Measurements from ENCODE around the gene CACNA2D4.

The CACNA2D4 gene

GRCh38 chr12:1933342-1934051, 15.0 kb upstream of the CACNA2D4 start:
- no peak for DNase-seq (ENCODE audit: low spot score)

DNA sequence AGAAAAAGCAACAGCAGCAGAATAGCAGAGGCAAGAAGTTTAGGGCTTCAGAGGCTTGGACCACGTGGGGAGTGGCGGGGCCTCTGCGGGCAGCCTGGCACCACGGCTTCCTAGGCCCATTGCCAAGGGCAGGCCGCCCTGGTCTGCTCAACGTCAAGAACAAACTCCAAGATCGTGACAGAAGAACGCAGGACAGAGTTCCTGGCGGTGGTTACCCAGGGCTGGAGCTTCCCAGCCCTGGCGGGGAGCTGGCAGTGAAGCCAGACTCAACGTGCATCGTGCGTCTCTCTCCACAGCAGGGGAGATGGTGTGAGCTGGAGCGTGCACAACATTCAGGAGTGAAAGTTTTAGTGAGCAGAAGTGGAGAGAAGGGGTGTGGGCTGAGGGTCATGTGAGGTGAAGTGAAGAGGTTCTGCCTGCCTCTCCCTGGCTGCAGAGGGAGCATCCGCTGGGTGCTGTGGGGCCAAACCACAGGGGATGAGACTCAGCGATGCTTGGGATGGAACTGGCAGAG, 13.9 kb upstream of the CACNA2D4 start:
- DNase-seq (ENCODE audit: low spot score): no peak

GRCh38 chr12:1931642-1932041, 13.2 kb upstream of the CACNA2D4 start:
- DNase-seq (ENCODE audit: low spot score): no peak

DNA sequence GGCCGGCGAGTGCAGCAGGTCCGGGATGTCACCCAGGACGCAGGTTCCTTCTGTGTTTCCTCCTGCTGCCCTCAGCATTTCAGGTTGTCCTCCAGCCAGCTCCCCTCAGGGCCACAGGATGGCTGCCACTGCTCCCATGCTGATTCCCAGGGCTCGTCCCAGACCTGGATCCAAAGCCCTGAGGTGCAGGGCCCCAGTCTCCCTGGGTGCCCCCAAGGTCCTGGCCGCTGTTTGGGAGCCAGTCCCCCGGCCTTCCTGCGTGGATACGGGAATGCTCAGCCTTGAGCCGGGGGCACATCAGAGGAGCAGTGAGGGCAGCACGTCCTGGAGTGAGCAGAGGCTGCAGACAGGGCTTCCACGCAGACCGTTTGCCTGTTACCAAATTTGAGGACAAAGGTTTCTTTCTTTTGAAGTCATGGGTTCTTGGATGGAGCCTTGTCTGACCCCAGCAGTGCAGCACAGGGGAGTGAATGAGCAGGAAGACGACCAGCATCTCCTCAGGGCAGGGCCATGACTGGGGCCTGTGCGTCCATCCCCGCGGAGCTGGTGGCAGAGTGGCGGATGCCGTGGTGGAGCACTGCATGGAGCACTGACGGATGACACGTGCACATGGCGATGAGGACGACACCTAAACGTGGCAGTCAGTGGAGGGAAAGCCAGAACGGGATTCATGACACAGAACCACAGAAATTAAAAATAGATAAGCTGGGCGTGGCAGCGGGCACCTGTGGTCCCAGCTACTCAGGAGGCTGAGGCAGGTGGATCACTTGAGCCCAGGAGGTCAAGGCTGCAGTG, 12.5 kb upstream of the CACNA2D4 start:
- no peak for DNase-seq (ENCODE audit: low spot score)

GRCh38 chr12:1929985-1930802, 11.7 kb upstream of the CACNA2D4 start:
- no peak for DNase-seq (ENCODE audit: low spot score)

- no peak for DNase-seq (ENCODE audit: low spot score)
Measured at GRCh38 chr12:1929241-1929984, 11.0 kb upstream of the CACNA2D4 start.

DNA sequence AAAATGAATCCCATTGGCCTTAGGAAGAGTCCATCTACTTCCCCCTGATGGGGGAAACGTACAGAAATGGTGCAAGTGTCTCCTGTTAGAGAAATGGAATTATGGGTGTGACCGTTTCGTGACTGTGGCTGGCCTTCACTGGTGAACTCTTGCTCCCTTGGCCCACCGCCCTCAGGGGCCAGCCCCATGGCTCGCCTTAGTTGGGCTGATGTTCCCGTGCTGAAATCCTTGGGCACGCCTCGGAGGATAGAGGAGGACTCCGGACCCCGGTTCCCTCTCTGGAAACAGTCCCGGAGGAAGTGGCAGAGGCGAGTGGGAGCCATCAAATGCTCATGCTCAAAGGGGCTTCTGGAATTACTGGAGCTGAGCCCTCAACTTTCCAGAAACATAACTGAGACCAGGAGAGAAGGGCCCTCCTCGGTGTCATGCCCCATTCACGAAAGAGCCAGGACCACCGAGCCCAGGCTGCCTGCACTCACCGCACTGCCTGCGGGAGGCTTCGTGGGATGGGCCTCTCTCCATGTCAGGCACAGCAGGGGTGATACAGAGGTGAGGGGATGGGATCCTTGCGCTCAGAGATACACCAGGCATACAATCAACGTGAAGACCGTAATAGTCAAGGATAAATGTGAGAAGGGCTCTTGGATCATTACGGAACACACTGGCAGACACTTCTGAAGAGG, 10.1 kb upstream of the CACNA2D4 start:
- DNase-seq (ENCODE audit: low spot score): no peak

DNA sequence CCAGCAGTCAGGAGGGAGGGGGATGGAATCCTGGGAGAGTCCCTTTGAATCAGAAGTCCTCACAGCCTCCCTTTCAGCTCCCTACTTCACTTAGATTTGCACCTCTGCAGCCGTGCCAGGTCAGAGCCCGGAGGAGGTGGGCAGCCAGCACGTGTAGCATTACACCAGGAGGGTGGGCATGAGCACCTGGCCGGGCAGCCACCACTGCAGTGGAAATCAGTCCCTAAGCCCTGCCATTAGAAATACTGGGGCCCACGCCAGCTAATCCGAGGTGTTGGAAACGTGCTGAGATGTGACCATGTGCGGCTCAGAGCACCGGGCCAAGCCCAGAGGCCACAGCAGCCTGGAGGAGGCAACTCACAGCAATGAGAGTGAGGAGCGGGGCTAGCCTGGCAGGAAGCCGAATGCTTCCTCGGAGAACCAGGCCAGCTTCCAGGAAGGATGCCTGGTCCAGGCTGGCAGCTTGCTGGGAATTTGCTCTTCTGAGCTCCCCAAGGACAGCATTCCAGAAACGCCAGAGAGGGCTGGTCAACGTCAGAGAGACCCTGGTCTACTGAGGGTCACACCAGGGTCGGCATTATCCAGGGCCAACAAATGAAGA, 9.4 kb upstream of the CACNA2D4 start:
- no peak for DNase-seq (ENCODE audit: low spot score)

- DNase-seq (ENCODE audit: low spot score): no peak
Measured at GRCh38 chr12:1927051-1927680, 8.7 kb upstream of the CACNA2D4 start.

DNA sequence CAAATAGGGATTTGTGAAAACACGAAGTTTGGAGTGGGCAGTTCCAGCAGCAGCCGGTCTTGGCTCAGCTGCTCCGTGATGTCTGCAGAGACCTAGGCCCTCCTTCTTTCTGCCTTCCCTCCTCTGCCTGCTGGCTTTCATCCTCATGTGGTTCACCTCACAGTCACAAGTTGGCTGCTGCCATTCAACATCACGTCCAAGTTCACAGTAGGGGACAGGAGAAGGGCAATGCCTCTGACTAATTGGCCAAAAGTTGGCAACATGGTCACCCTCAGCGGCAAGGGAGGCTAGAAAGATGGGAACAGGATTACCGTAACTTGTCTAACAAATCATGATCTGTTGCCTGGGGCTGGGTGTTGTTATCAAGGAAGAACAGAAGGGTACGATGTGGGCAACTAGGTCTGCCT, 7.8 kb upstream of the CACNA2D4 start:
- no peak for DNase-seq (ENCODE audit: low spot score)

DNA sequence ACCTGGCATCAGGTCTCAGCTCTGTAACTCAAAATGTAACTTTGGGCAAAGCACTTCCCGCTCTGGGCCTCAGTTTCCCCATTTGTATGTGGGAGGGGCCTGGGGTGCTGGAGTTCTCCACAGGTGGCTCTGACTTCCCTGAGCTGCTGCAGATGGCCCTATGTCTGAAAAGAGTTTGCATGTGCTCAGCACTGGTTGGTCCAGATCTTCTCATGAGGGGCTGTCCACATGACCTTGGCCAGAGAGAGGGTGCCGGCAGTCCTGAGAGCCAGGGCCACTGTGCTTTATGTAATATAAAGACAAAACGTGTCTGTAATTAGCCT, 7.2 kb upstream of the CACNA2D4 start:
- DNase-seq (ENCODE audit: low spot score): no peak

DNA sequence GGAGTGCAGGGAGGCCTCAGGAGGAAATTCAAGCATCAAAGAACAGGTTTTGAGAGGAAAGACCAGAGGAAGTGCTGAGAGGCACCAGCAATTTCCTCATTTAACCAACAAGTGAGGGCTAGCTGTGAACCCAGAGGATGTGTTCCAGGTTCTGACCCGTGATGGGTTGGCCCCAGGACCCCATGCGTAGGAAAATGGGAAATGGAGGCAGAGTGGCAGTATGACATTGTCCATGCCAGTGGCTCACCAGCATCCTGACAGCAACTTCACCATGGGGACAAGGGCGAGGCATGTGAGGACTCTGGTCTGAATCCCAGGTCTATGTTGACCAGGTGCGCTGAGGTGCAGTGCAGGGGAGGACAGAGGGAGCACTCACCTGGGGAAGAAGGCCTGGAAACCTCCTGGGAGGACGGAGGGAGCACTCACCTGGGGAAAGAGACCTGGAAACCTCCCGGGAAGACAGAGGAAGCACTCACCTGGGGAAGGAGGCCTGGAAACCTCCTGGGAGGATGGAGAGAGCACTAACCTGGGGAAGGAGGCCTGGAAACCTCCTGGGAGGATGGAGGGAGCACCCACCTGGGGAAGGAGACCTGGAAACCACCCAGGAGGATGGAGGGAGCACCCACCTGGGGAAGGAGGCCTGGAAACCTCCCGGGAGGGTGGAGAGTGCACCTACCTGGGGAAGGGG, 6.7 kb upstream of the CACNA2D4 start:
- no peak for DNase-seq (ENCODE audit: low spot score)

DNA sequence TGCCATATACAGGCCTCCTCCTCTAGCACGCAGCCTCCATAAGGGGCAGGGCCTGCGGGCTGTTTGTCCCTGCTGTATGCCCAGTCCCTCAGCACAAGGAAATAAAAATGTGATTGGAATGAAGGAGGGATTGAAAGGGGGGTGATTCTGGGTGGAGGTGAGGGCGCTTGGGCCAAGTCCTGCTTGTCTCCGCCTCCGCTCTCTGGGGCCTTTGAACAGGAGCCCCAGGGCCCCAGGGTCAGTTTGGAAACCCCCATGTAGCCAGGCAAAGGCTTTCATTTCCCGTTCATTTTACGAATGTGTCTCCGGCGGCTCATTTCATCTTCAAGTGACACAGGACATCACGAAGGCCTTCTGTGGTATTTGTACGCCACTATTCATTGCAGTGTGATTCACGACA, 4.5 kb upstream of the CACNA2D4 start:
- no peak for DNase-seq (ENCODE audit: low spot score)

- no peak for DNase-seq (ENCODE audit: low spot score)
Measured at GRCh38 chr12:1922075-1922709, 3.7 kb upstream of the CACNA2D4 start.

DNA sequence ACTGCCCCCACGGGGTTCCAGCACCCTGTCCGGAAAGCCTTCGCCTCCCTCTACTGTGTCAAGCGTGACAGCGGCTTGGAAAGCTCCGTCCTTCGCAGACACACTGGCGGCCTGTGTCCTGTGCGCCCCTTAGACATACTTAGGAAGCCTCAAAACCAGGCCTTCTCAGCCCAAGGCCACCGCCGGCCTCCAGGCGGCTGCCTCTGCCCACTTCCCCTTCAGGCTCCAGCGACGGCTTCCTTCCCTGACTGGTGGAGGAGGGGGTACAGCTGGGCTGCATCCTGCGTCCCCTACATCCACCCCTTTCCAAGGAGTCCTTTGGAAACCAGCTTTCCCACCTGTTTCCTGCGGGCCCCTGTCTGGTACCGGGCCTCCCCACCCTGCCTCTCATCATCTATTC, 2.5 kb upstream of the CACNA2D4 start:
- DNase-seq (ENCODE audit: low spot score): no peak

DNA sequence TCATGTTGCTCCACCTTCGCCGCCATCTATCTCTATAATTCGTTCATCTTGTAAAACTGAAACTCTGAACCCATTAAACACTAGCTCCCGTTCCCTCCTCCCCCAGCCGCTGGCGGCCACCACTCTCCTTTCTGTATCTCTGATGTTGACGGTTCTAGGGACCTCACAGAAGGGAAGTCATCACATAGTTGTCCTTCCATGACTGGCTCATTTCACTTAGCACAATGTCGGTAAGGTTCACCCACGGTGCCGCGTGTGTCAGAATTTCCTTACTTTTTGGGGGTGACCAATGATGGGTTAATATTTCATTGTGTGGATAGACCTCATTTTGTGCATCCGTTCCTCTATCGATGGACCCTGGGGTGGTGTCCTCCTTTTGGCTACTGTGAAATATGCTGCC, 2.0 kb upstream of the CACNA2D4 start:
- DNase-seq (ENCODE audit: low spot score): no peak

DNA sequence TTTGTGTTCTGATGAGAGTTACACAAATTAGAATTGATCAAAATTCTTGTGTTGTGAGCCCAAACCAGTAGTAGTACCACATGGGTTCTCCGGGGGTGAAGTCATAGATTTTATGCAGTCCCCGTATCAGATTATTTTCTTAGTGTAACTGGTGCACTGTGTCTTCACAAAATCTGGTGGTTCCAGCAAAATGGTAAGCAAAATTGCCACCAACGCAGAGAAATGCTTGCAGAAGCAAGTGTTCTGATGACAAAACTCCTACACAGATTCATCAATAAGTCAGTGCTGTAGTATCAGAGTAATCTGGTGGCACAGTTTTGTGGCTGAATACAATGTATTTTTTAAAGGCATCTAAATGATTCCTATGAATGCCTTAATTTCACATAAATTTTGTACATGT, 1.3 kb upstream of the CACNA2D4 start:
- no peak for DNase-seq (ENCODE audit: low spot score)

DNA sequence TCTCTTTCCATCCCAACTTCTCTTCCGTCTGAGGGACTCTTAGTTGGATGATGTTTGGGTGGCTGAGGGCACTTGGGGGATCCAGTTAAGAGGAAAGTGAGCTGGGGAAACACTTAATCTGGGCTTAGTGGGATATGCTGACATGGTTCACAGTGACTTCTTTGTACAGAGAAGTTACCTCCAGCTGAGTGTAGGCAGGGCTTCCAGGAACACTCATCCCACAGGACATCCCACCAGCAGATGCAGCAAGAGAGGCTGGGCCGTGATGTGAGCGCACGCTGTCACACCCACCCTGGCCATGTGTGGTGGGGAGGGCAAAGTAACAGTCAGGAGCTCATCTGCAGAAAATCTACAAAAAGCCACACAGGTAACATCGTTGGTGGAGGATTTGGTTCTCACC, 832 bp upstream of the CACNA2D4 start:
- DNase-seq (ENCODE audit: low spot score): no peak

- no peak for DNase-seq (ENCODE audit: low spot score)
Measured at GRCh38 chr12:1918884-1919236, 408 bp upstream of the CACNA2D4 start.

Measured in SW480 (cell line).